Breast epithelium (tissue), 4 donors: ENCODE data around the gene CCDC7. TPM values are rescaled to one million over a fixed set of nuclear protein-coding genes. Genes with fewer than 3 reads are reported as not detected.

ENCODE experiments used
- DNase-seq, 2 donors: peaks; one replicate each; pipeline ENCODE4 v3.0.0-alpha.2; 2019; ENCODE audit warnings: low spot score in 2 of 2
- H3K27ac ChIP-seq, 2 donors: fragments of 200-600 bp; sonication (generic) in 1 of 2; one replicate each; pipeline ENCODE4 v1.5.1; 2016 to 2019; ENCODE audit warnings: mild to moderate bottlenecking in 1 of 2
- H3K27me3 ChIP-seq, 2 donors: fragments of 200-600 bp; sonication (generic) in 1 of 2; one replicate each; pipeline versions ENCODE4 v1.5.1 to v1.6.0; 2017 to 2019; ENCODE audit warnings: control low read depth in 1 of 2, mild to moderate bottlenecking in 1 of 2
- H3K36me3 ChIP-seq: fragments of 200-600 bp; one replicate; pipeline ENCODE4 v1.5.1; 2019
- H3K4me1 ChIP-seq, 2 donors: fragments of 200-600 bp; sonication (generic); one replicate each; pipeline ENCODE4 v1.5.1; 2016 to 2019; ENCODE audit warnings: control low read depth in 1 of 2
- H3K4me3 ChIP-seq, 3 donors: fragments of 200-600 bp; sonication (generic); 1 replicate in 2 of 3; 2 replicates in 1 of 3; pipeline ENCODE4 v1.5.1; 2016 to 2019; ENCODE audit warnings: mild to moderate bottlenecking in 3 of 3, moderate library complexity in 2 of 3
- H3K9me3 ChIP-seq, 2 donors: fragments of 200-600 bp; sonication (generic) in 1 of 2; one replicate each; pipeline ENCODE4 v1.5.1; 2016 to 2019; ENCODE audit warnings: control low read depth in 1 of 2
- POLR2A ChIP-seq: fragments of 450-650 bp; IDR thresholded peaks from one replicate; pipeline ENCODE4 v1.6.1; 2016; ENCODE audit warnings: antibody characterized with exemption, mild to moderate bottlenecking, moderate library complexity
- POLR2AphosphoS5 ChIP-seq, 3 donors: sonication (generic); formaldehyde crosslinking; IDR thresholded peaks; one replicate each; pipeline ENCODE4 v1.6.1; 2017; ENCODE audit warnings: antibody characterized with exemption in 3 of 3
- intact Hi-C: fragments of 100-400 bp; cut with DNase I; formaldehyde crosslinking; loops from one replicate; pipeline ENCODE4 v1.15.1; 2023; ENCODE audit warnings: low total_unique reads
- total RNA-seq, 3 donors: library from RNA; depleted of rRNA; stranded (reverse); fragments of >200 nt; gene quantifications; one replicate each; pipeline ENCODE4 v1.1.0, GENCODE V29; 2016
- TF ChIP-seq, protein P1 (sequence below), 3 donors: fragments of 450-650 bp; IDR thresholded peaks; one replicate each; pipeline ENCODE4 v1.5.1; 2016 to 2017; ENCODE audit warnings: antibody characterized with exemption in 3 of 3, mild to moderate bottlenecking in 3 of 3, moderate library complexity in 3 of 3

Gene CCDC7
- total RNA-seq, 3 donors from 2014 or later = 16.3 to 46.7 (median 34.7) TPM

DNA sequence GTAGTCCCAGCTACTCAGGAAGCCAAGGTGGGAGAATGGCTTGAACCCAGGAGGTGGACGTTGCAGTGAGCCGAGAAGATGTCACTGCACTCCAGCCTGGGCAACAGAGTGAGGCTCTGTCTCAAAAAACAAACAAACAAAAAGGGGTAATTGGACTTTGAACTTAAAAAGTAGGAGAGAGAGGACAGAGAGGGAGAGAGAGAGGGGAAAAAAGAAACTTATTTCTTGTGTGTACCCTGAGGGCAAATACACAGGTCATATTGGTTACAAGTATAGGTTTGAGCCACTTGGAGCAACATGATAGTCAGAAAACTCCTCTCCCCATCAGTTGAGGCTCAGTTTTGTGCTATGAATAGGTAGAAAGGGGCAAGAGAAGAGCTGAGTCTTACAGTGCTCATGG lies 42.8 kb upstream of the CCDC7 start:
- H3K27me3 ChIP-seq = no peaks in the 10 kb centered on the region
- no peak overlapping the region for H3K4me3 ChIP-seq
- TF ChIP-seq, protein P1, sequence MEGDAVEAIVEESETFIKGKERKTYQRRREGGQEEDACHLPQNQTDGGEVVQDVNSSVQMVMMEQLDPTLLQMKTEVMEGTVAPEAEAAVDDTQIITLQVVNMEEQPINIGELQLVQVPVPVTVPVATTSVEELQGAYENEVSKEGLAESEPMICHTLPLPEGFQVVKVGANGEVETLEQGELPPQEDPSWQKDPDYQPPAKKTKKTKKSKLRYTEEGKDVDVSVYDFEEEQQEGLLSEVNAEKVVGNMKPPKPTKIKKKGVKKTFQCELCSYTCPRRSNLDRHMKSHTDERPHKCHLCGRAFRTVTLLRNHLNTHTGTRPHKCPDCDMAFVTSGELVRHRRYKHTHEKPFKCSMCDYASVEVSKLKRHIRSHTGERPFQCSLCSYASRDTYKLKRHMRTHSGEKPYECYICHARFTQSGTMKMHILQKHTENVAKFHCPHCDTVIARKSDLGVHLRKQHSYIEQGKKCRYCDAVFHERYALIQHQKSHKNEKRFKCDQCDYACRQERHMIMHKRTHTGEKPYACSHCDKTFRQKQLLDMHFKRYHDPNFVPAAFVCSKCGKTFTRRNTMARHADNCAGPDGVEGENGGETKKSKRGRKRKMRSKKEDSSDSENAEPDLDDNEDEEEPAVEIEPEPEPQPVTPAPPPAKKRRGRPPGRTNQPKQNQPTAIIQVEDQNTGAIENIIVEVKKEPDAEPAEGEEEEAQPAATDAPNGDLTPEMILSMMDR (IDR thresholded peaks at IDR 0.05) = no peak
- TF ChIP-seq POLR2A (no peak), POLR2AphosphoS5 (IDR thresholded peaks at IDR 0.05) (no peak)
- H3K4me1 ChIP-seq = no peaks in the 10 kb centered on the region
- intact Hi-C loops = no loop called here
- no peaks in the 10 kb centered on the region for H3K36me3 ChIP-seq
- DNase-seq = no peak
- no peaks in the 10 kb centered on the region for H3K9me3 ChIP-seq
- no peak overlapping the region for H3K27ac ChIP-seq

DNA sequence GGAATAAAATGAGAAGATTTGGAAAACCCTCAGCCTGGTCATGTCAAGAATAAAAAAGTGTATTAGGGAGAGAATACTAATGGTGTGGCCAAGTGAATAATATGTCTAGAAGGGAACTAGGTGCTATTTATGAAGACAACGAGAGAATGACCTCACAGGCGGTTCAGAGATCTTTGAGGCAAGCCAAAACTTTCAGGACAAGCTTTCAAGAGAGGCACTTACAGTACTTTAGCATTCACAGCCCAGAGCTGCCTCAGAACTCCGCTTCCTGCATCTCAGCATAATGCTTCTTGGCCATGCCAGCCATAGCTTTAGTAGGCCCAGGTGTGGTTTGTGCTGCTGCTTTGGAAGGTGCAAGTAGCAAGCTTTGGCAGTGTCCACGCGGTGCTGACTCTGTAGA lies 37.2 kb upstream of the CCDC7 start:
- no peaks in the 10 kb centered on the region for H3K4me1 ChIP-seq
- no peak overlapping the region for H3K4me3 ChIP-seq
- H3K27me3 ChIP-seq = no peaks in the 10 kb centered on the region
- TF ChIP-seq POLR2AphosphoS5 (IDR thresholded peaks at IDR 0.05) (no peak), POLR2A (no peak)
- TF ChIP-seq, protein P1 (IDR thresholded peaks at IDR 0.05) = no peak
- H3K27ac ChIP-seq = no peak overlapping the region
- intact Hi-C loops = no loop called here
- H3K9me3 ChIP-seq = no peaks in the 10 kb centered on the region
- H3K36me3 ChIP-seq = no peaks in the 10 kb centered on the region
- DNase-seq = no peak

DNA sequence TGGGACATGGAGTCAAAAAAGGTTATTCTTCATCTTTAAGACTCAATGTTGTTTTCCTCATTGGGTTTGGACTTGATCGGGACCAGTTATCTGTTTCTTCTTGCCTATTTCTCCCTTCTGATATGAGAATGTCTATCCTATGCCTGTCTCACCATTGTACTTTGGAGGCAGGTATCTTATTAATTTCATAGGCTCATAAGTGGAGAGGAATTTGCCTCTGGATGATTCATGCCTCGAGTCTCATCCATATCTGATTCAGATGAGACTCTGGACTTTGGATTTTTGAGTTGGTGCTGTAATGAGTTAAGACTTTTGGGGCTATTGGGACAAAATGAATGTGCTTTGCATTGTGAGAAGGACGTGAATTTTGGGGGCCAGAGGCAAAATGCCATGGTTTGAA lies 36.2 kb upstream of the CCDC7 start:
- Histone ChIP-seq H3K4me1 (no peaks in the 10 kb centered on the region), H3K9me3 (no peaks in the 10 kb centered on the region), H3K36me3 (no peaks in the 10 kb centered on the region), H3K27me3 (no peaks in the 10 kb centered on the region), H3K4me3 (no peak overlapping the region), H3K27ac (no peak overlapping the region)
- TF ChIP-seq, protein P1 (IDR thresholded peaks at IDR 0.05) = no peak
- no peak for TF ChIP-seq POLR2AphosphoS5 (IDR thresholded peaks at IDR 0.05)
- no peak for TF ChIP-seq POLR2A
- intact Hi-C loops = no loop called here
- DNase-seq = no peak

DNA sequence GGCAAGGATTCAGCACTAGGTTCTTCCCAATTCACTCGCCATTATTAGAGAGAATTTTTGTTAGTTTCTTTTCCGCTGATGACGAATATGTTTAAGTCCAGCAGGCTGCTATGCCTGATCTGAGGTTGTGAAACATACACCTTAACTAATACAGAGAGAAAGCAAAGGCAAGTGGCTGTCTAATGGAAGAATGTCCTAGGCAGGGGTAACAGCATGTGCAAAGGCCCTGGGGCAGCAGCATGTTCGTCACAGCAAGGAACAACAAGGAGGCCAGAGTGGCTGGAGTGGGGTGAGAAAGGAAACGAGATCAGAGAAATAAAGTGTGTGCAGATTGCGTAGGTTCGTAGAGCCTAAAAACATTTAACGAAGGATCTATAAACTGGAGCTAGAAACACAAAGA lies 35.4 kb upstream of the CCDC7 start:
- intact Hi-C loops = no loop called here
- no peaks in the 10 kb centered on the region for H3K36me3 ChIP-seq
- H3K27ac ChIP-seq = no peak overlapping the region
- TF ChIP-seq, protein P1 (IDR thresholded peaks at IDR 0.05) = no peak
- no peak for TF ChIP-seq POLR2A
- no peak for TF ChIP-seq POLR2AphosphoS5 (IDR thresholded peaks at IDR 0.05)
- H3K4me1 ChIP-seq = no peaks in the 10 kb centered on the region
- no peaks in the 10 kb centered on the region for H3K27me3 ChIP-seq
- DNase-seq = no peak
- no peak overlapping the region for H3K4me3 ChIP-seq
- no peaks in the 10 kb centered on the region for H3K9me3 ChIP-seq

DNA sequence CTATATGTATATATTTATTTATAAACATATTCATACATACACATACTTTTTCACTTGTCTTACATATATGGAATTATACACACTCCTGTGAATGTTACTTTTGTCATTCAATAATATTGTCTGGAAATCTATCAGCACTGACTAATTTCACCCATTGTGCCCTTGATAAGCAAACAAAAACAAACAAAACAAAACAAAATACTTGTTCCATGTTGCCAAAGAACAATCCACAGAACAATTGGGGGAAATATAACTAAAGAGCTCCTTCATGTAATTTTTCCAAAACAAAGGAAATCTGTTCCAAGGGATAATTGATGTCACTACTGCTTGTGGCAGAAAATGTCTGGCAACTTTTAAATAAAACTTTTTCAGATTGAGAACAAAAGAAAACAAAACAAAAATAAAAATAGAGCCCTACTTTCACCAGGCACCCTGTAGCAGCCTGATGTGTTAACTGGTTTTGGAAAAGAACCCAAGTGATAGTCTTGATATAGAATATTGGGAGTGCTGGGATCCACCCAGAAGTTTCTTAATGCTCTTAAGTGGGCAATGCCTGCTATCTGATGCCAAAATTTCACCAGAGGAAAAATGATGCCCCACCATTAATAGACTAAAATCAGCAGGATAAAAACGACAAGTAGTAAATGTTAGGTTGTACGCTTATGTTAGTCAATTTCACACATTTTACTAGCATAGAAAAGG lies 34.0 kb upstream of the CCDC7 start:
- Histone ChIP-seq H3K9me3 (no peaks in the 10 kb centered on the region), H3K36me3 (no peaks in the 10 kb centered on the region), H3K4me3 (no peak overlapping the region), H3K27ac (no peak overlapping the region), H3K4me1 (no peaks in the 10 kb centered on the region), H3K27me3 (no peaks in the 10 kb centered on the region)
- intact Hi-C loops = no loop called here
- TF ChIP-seq POLR2A (no peak), POLR2AphosphoS5 (IDR thresholded peaks at IDR 0.05) (no peak)
- TF ChIP-seq, protein P1 (IDR thresholded peaks at IDR 0.05) = no peak
- DNase-seq = no peak
